Heart right ventricle (tissue), 16 donors: Measurements from ENCODE around the gene CERS1. TPM values are rescaled to one million over a fixed set of nuclear protein-coding genes. Genes with fewer than 3 reads are reported as not detected.

ENCODE experiments used
- ATAC-seq, 8 donors: fragments of 200-7000 bp; cut with Tn5 transposase; one replicate each; pipeline ENCODE4 v1.9.1; 2020; ENCODE audit warnings: mild to moderate bottlenecking in 8 of 8, moderate library complexity in 8 of 8, moderate number of reproducible peaks in 1 of 8
- DNase-seq, 2 donors: peaks; one replicate each; pipeline ENCODE4 v3.0.0-alpha.2; 2020
- H3K27ac ChIP-seq, 10 donors: fragments of 200-600 bp; sonication (generic) in 2 of 10; one replicate each; pipeline versions ENCODE4 v1.5.0 to v1.8.0; 2020 to 2022; ENCODE audit warnings: mild to moderate bottlenecking in 3 of 10
- H3K27me3 ChIP-seq, 7 donors: fragments of 200-600 bp; one replicate each; pipeline ENCODE4 v1.8.0; 2021 to 2022; ENCODE audit warnings: mild to moderate bottlenecking in 2 of 7
- H3K36me3 ChIP-seq, 9 donors: fragments of 200-600 bp; sonication (generic) in 1 of 9; one replicate each; pipeline versions ENCODE4 v1.5.0 to v1.8.0; 2020 to 2022; ENCODE audit warnings: mild to moderate bottlenecking in 2 of 9
- H3K4me1 ChIP-seq, 9 donors: fragments of 200-600 bp; sonication (generic) in 1 of 9; one replicate each; pipeline versions ENCODE4 v1.5.0 to v1.8.0; 2020 to 2022; ENCODE audit warnings: mild to moderate bottlenecking in 4 of 9
- H3K4me3 ChIP-seq, 10 donors: fragments of 200-600 bp; sonication (generic) in 2 of 10; one replicate each; pipeline versions ENCODE4 v1.5.0 to v1.8.0; 2020 to 2022; ENCODE audit warnings: mild to moderate bottlenecking in 7 of 10, moderate library complexity in 2 of 10
- H3K9me3 ChIP-seq, 11 donors: fragments of 200-600 bp in 10 of 11; sonication (generic) in 2 of 11; one replicate each; pipeline versions ENCODE4 v1.5.0 to v1.8.0; 2013 to 2022; ENCODE audit warnings: mild to moderate bottlenecking in 2 of 11, control low read depth in 1 of 11, moderate library complexity in 1 of 11
- WGBS, 2 donors: extraction: QIAGEN DNeasy Blood & Tissue Kit; methylation state at CpG; one replicate each; pipeline ENCODE4 v1.1.7; 2013; ENCODE audit warnings: inconsistent platforms in 1 of 2; 5-methylcytosine and 5-hydroxymethylcytosine counted together
- intact Hi-C, 10 donors: fragments of 100-400 bp; cut with DNase I; formaldehyde crosslinking; loops; one replicate each; pipeline versions ENCODE4 v1.11.1 to v1.14.2; 2022
- polyA plus RNA-seq, 2 donors: library from polyadenylated mRNA; stranded (reverse); fragments of 200-250 nt; gene quantifications; one replicate each; pipeline ENCODE4 v1.2.3, GENCODE V29; 2013
- total RNA-seq, 10 donors: library from RNA; stranded (reverse); fragmentation: NEBNext Ultra II Directional in 3 of 10; extraction: Animal tissue kit (Norgen Biotek cat#: 25700) in 3 of 10; gene quantifications; one replicate each; pipeline versions ENCODE4 v1.2.1 to v1.2.4, GENCODE V29; 2021 to 2023
- TF ChIP-seq, protein P1 (sequence below), 9 donors: fragments of 200-600 bp; sonication (generic) in 2 of 9; IDR thresholded peaks; one replicate each; pipeline versions ENCODE4 v1.5.0 to v1.8.0; 2021 to 2022; ENCODE audit warnings: antibody characterized with exemption in 9 of 9, mild to moderate bottlenecking in 5 of 9, moderate library complexity in 1 of 9
- donor health status: Arrhythmogenic right ventricular cardiomyopathy.
- donor health status: ischemic (EF 13 %, LVEDD 7.1; RV severe dilation, severe dysfunction).
- donor health status: healthy with polysubstance abuse.
- donor health status: DM: no; HTN: yes; CAD: no.
- donor health status: DM: no; HTN: no; CAD: no.
- donor health status: ischemic (EF 25% LVEDD 6.9; RV normal size, moderate dysfunction).
- donor health status: ischemic (EF 25% LVEDD 5.7; RV mildly dilated, moderate dysfunction).
- donor health status: healthy.
- donor health status: DM: yes; HTN: yes; CAD: no.
- donor health status: Ischemic cardiomyopathy.
- donor health status: ischemic (EF 35%, LVEDD 5.7; RV mildly dilated, moderate dysfunction).
- donor health status: nonischemic (EF 11% LVEDD 7.7; RV severe dilation, severe dysfunction).
- donor health status: DM: yes; HTN: yes; CAD: no.
- donor health status: PGD.
- donor health status: ischemic (EF 29% LVEDD 5.4; RV normal size, mild dysfunction).
- donor health status: nonischemic (EF 23%, LVEDD 6.1; RV moderate dilation, normal function).

CERS1 gene
- total and polyA plus RNA-seq, 12 donors: 0.37 to 3.3 (median 1.0) TPM

DNA sequence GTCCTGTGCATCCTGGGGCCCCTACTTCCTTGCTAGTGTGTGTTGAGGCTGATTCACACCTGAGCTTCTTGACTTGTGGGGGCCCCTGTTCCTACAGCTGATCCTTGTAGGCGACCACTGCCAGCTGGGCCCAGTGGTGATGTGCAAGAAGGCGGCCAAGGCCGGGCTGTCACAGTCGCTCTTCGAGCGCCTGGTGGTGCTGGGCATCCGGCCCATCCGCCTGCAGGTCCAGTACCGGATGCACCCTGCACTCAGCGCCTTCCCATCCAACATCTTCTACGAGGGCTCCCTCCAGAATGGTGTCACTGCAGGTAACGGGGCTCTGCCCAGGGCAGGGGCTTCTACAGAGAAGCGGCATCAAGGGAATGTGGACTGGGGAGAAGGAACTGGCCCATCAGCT, 38.7 kb downstream of the CERS1 start:
- no peak for ATAC-seq
- no peaks in the 10 kb centered on the region for H3K9me3 ChIP-seq
- H3K27ac ChIP-seq: no peak overlapping the region

DNA sequence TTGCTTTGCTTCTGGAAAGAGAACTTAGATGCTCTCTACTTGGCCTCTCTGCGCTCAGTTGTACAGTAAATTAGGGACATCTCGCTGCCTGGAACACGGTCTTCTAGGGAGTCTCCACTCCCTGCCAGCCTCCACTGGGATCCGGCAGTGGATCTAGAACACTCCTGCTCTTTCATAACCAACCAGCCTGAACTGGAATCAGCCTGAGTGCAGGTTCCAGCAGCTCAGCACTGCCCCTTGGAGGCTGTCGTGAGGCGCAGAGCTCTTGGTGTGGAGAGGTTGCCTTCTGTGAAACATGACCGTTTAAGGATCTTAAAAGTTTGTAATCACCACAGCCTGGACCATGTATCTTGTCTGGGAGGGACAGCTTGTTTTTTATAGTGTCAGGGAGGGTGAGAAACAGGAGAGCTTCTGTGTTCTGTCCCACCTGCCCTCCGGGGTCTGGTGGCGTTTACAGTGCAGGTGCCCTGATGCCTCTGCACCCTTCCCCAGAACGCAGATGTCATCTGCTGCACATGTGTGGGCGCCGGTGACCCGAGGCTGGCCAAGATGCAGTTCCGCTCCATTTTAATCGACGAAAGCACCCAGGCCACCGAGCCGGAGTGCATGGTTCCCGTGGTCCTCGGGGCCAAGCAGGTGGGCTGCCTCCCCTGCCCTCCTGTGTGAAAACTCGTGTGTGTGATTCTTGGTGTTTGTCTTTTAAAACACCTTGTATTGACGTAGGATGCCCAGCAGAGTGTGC, 39.4 kb downstream of the CERS1 start:
- Histone ChIP-seq H3K4me1 (peaks cover 0 to 28% (median 18%) of the 10 kb centered on the region in 9 donors), H3K27me3 (no peaks in the 10 kb centered on the region), H3K9me3 (no peaks in the 10 kb centered on the region), H3K36me3 (peaks cover 14 to 100% (median 95%) of the 10 kb centered on the region in 9 donors), H3K4me3 (no peak overlapping the region), H3K27ac (no peak overlapping the region)
- intact Hi-C loops: loop anchor here in 2 of 10 donors (10.0 kb wide), 2 partner anchors 392 to 412 kb away; no protein-coding TSS in a partner anchor
- ATAC-seq: no peak
- no peak for DNase-seq
- WGBS, 2 donors: 87 to 88% methylated on average over 22 of the region's 22 CpGs
- TF ChIP-seq, protein P1, sequence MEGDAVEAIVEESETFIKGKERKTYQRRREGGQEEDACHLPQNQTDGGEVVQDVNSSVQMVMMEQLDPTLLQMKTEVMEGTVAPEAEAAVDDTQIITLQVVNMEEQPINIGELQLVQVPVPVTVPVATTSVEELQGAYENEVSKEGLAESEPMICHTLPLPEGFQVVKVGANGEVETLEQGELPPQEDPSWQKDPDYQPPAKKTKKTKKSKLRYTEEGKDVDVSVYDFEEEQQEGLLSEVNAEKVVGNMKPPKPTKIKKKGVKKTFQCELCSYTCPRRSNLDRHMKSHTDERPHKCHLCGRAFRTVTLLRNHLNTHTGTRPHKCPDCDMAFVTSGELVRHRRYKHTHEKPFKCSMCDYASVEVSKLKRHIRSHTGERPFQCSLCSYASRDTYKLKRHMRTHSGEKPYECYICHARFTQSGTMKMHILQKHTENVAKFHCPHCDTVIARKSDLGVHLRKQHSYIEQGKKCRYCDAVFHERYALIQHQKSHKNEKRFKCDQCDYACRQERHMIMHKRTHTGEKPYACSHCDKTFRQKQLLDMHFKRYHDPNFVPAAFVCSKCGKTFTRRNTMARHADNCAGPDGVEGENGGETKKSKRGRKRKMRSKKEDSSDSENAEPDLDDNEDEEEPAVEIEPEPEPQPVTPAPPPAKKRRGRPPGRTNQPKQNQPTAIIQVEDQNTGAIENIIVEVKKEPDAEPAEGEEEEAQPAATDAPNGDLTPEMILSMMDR (IDR thresholded peaks at IDR 0.05): peak in 1 of 9 donors; percentile 25

More for the DNA sequence above, 38.7 kb downstream of the CERS1 start:
- intact Hi-C loops: loop anchor here in 2 of 10 donors (10.0 kb wide), 2 partner anchors 392 to 412 kb away; no protein-coding TSS in a partner anchor
- no peaks in the 10 kb centered on the region for H3K27me3 ChIP-seq
- DNase-seq: no peak
- H3K36me3 ChIP-seq: peaks cover 11 to 100% (median 95%) of the 10 kb centered on the region in 9 donors
- TF ChIP-seq, protein P1 (IDR thresholded peaks at IDR 0.05): no peak
- WGBS, 2 donors: 95 to 96% methylated on average over 13 of the region's 13 CpGs
- peaks cover 0 to 26% (median 18%) of the 10 kb centered on the region in 9 donors for H3K4me1 ChIP-seq
- no peak overlapping the region for H3K4me3 ChIP-seq

DNA sequence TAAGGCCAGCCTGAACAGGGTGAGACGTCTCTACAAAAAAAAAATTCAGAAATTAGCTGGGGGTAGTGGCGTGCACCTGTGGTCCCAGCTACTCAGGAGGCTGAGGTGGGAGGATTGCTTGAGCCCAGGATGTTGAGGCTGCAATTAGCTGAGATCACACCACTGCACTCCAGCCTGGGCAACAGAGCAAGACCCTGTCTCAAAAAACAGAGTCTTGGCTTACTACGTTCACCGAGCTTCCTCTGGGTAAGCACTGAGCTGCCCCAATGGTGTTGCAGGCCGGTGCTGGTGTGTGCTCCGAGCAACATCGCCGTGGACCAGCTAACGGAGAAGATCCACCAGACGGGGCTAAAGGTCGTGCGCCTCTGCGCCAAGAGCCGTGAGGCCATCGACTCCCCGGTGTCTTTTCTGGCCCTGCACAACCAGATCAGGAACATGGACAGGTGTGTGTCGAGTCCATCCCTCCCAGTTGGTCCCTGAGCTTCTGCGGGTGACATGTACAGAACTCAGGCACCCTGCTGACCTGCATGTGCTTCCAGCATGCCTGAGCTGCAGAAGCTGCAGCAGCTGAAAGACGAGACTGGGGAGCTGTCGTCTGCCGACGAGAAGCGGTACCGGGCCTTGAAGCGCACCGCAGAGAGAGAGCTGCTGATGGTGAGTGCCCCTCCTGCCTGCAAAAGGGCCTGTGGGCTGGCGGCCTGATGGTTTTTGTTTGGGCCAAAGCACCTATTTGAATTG, 40.1 kb downstream of the CERS1 start:
- H3K36me3 ChIP-seq: peaks cover 13 to 100% (median 92%) of the 10 kb centered on the region in 9 donors
- no peaks in the 10 kb centered on the region for H3K27me3 ChIP-seq
- WGBS, 2 donors: 93% methylated on average over 27 of the region's 27 CpGs
- H3K4me1 ChIP-seq: peaks cover under 1 to 31% (median 16%) of the 10 kb centered on the region in 9 donors
- H3K27ac ChIP-seq: no peak overlapping the region
- intact Hi-C loops: loop anchor here in 2 of 10 donors (10.0 kb wide), 2 partner anchors 391 to 411 kb away; no protein-coding TSS in a partner anchor
- no peak for ATAC-seq
- H3K4me3 ChIP-seq: no peak overlapping the region
- TF ChIP-seq, protein P1 (IDR thresholded peaks at IDR 0.05): no peak
- DNase-seq: no peak
- H3K9me3 ChIP-seq: no peaks in the 10 kb centered on the region

DNA sequence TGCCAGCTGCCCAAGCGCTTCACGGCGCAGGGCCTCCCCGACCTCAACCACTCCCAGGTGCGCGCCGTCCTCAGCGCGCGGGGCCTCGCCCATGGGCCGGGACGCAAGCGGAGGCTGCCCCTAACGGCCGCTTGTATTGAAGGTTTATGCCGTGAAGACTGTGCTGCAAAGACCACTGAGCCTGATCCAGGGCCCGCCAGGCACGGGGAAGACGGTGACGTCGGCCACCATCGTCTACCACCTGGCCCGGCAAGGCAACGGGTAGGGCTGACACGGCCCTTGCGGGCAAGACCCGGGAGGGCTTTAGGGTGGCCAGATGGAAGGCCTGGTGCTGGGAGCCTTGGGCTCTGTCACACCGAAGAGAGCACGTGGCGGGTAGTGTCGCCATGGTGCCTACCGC, 41.0 kb downstream of the CERS1 start:
- H3K27me3 ChIP-seq: no peaks in the 10 kb centered on the region
- no peaks in the 10 kb centered on the region for H3K9me3 ChIP-seq
- H3K27ac ChIP-seq: no peak overlapping the region
- peaks cover 9 to 31% (median 15%) of the 10 kb centered on the region in 9 donors for H3K4me1 ChIP-seq
- TF ChIP-seq, protein P1 (IDR thresholded peaks at IDR 0.05): no peak
- no peak for DNase-seq
- intact Hi-C loops: loop anchor here in 2 of 10 donors (10.0 kb wide), 2 partner anchors 390 to 410 kb away; no protein-coding TSS in a partner anchor
- no peak overlapping the region for H3K4me3 ChIP-seq
- no peak for ATAC-seq
- H3K36me3 ChIP-seq: peaks cover 6 to 100% (median 89%) of the 10 kb centered on the region in 9 donors
- WGBS, 2 donors: 96 to 98% methylated on average over 33 of the region's 33 CpGs
